Panc1 (cell line): ENCODE measurements around the gene TRNP1.

Experiments
- POLR2AphosphoS5 ChIP-seq: IDR thresholded peaks from 2 replicates; pipeline ENCODE4 v1.6.1; 2012; ENCODE audit warnings: mild to moderate bottlenecking, low read depth, low read length, moderate library complexity
- SIN3A ChIP-seq: IDR thresholded peaks from 2 replicates; pipeline ENCODE4 v1.6.1; 2012; ENCODE audit warnings: low read depth, mild to moderate bottlenecking, low read length, moderate library complexity, borderline replicate concordance; ENCODE audit not compliant: insufficient read depth
- TCF7L2 ChIP-seq: IDR thresholded peaks from 2 replicates; pipeline ENCODE4 v1.6.1; 2011; ENCODE audit warnings: mild to moderate bottlenecking, low read depth, low read length, inconsistent platforms
- TF ChIP-seq, protein P1 (sequence below): fragments of 450-650 bp; IDR thresholded peaks from 2 replicates; pipeline ENCODE4 v1.5.1; 2017; ENCODE audit warnings: mild to moderate bottlenecking

DNA sequence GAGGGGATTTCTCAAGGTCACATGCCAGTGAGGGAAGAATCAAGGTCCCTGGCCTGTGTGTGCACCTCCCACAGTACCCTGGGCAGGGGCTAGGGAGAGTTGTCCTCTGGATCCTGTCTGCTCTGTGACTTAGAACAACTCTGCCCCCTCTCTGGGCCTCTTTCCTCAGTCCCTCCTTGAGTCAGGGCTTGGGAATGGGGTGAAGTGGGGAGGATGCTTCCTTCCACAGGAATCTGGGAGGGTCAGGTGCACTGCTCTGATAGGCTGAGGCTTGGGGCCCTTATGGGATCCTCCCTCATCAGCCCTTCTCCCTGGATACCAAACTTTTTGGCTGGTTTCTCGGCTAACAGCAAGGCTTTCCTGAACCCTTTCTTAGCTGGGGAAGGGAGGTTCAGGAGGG lies 2.5 kb downstream of the TRNP1 start:
- TF ChIP-seq, protein P1, sequence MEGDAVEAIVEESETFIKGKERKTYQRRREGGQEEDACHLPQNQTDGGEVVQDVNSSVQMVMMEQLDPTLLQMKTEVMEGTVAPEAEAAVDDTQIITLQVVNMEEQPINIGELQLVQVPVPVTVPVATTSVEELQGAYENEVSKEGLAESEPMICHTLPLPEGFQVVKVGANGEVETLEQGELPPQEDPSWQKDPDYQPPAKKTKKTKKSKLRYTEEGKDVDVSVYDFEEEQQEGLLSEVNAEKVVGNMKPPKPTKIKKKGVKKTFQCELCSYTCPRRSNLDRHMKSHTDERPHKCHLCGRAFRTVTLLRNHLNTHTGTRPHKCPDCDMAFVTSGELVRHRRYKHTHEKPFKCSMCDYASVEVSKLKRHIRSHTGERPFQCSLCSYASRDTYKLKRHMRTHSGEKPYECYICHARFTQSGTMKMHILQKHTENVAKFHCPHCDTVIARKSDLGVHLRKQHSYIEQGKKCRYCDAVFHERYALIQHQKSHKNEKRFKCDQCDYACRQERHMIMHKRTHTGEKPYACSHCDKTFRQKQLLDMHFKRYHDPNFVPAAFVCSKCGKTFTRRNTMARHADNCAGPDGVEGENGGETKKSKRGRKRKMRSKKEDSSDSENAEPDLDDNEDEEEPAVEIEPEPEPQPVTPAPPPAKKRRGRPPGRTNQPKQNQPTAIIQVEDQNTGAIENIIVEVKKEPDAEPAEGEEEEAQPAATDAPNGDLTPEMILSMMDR = no peak
- TF ChIP-seq SIN3A (no peak), TCF7L2 (no peak), POLR2AphosphoS5 (no peak)
